Activated CD4-positive, alpha-beta memory T cell treated with anti-CD3 and anti-CD28 coated beads, Interleukin-2, amount 10 ng/mL, durations not matched to agents 7 days and 5 days (primary cell): ENCODE measurements around the gene CDK5RAP2. TPM values are rescaled to one million over a fixed set of nuclear protein-coding genes. Genes with fewer than 3 reads are reported as not detected.

ENCODE experiments used
- CTCF ChIA-PET: fragments of 350-600 bp; sonication (Branson Sonifier 250); formaldehyde crosslinking; loops from one replicate; lab custom pipeline; 2021; ENCODE audit warnings: antibody characterized with exemption, inconsistent platforms; lab: Charles Lee
- POLR2A ChIA-PET: fragments of 350-600 bp; sonication (Branson Sonifier 250); formaldehyde crosslinking; loops from one replicate; lab custom pipeline; 2021; ENCODE audit warnings: antibody characterized with exemption; lab: Charles Lee
- DNase-seq: peaks from one replicate; pipeline ENCODE4 v3.0.0-alpha.2; 2020
- H3K27ac Mint-ChIP-seq: one replicate; pipeline ENCODE4 v1.8.0; 2021; ENCODE audit warnings: mild to moderate bottlenecking, mixed read lengths
- H3K27me3 Mint-ChIP-seq: one replicate; pipeline ENCODE4 v1.8.0; 2021; ENCODE audit warnings: mixed read lengths
- H3K36me3 Mint-ChIP-seq: one replicate; pipeline ENCODE4 v1.8.0; 2021; ENCODE audit warnings: low read depth, mixed read lengths
- H3K4me1 Mint-ChIP-seq: one replicate; pipeline ENCODE4 v1.8.0; 2021; ENCODE audit warnings: mixed read lengths
- H3K4me3 Mint-ChIP-seq: one replicate; pipeline ENCODE4 v1.8.0; 2021; ENCODE audit warnings: mild to moderate bottlenecking, mixed read lengths
- H3K9me3 Mint-ChIP-seq: one replicate; pipeline ENCODE4 v1.8.0; 2021; ENCODE audit warnings: mixed read lengths
- total RNA-seq, 2 experiments: library from RNA; stranded (reverse); gene quantifications; one replicate each; pipeline ENCODE4 v1.2.3, GENCODE V29; 2021

The CDK5RAP2 gene
- total RNA-seq, 2 experiments from 2014 or later, result 84.2 to 98.9 TPM

DNA sequence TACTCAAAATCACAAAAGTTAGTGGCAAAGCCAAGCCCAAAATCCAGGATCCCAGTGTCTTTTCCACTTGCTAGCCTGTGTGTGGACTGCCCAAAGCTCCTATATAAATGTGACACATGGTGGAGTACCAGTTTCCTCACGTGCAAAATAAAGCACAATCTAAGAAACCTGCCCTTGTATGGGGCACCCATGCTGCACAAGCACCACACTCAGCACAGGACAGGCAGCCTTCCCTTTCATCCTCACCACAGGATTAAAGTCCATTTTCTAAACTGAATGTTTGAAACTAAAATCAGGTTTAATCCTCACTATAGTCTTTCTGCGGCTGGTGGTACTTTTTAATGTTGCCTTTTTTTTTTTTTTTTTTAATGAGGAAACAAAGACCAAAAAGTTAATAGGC lies 5.5 kb downstream of the CDK5RAP2 start:
- H3K27me3 Mint-ChIP-seq, result no peaks in the 10 kb centered on the region
- no peaks in the 10 kb centered on the region for H3K9me3 Mint-ChIP-seq
- H3K27ac Mint-ChIP-seq, result no peak overlapping the region
- POLR2A ChIA-PET, result no interaction called here
- H3K36me3 Mint-ChIP-seq, result peaks cover 46% of the 10 kb centered on the region
- CTCF ChIA-PET, result no interaction called here
- H3K4me3 Mint-ChIP-seq, result no peak overlapping the region
- H3K4me1 Mint-ChIP-seq, result peaks cover 45% of the 10 kb centered on the region
- DNase-seq, result no peak

DNA sequence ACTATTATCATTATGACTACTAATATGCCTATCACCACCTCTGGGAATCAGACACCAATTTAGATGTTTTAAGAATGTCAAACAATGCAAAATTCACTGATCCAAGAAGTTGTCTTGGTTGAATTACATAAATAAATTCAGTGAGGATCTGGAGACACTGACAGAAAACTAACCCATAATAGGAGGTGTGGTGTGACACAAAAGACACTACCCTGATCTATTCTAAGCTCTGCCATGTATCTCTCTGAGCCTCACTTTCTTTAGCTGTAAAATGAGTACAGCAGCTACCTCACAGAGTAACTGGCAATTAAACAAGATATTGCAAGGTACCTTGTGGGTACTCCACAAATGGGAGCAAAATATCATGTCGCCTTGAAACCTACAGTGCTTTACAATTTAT lies 7.5 kb downstream of the CDK5RAP2 start:
- CTCF ChIA-PET, result no interaction called here
- Mint-ChIP-seq H3K27me3 (no peaks in the 10 kb centered on the region), H3K4me3 (no peak overlapping the region), H3K9me3 (no peaks in the 10 kb centered on the region), H3K36me3 (peaks cover 54% of the 10 kb centered on the region), H3K27ac (no peak overlapping the region), H3K4me1 (peaks cover 28% of the 10 kb centered on the region)
- no peak for DNase-seq
- POLR2A ChIA-PET, result no interaction called here

DNA sequence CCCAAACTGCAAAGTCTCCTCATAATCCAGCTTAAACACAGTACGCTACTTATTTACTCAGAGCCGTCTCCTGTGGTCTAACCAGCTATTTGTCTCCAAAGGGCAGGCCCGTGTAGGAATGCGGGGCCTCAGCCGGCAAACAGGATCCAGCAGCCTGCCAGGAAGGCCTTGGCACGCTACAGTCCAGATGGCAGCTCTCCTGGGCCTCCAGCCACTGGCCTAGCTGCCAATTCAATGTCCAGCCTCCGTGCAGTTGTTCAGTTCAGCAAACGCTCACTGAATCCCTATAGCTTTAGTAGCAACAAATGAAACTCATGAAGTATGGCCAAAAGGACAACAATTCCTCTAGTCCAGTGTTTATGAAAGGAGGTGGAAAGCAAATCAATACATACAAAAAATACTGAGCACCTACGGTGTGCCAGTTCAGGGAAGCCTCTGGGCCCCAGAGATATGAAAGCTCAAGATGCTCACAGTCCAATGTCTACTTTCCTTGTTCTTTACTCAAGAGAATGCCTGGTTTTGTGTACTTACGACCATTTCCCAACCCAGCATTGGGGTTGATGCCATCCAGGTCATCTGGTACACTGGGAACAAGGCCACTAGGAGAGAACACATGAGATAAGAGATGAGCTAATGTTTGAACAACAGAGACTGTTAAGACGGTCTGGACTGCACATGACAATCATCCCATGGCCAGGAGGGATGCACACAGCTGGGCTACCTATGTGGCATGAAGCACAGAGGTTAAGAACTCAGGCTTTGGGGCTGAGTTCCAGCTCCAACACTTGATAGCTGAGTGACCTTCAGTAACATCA lies 8.3 kb downstream of the CDK5RAP2 start:
- H3K27ac Mint-ChIP-seq, result no peak overlapping the region
- no peaks in the 10 kb centered on the region for H3K27me3 Mint-ChIP-seq
- POLR2A ChIA-PET, result interaction anchor here (1.0 kb wide), 1 partner anchor 8 kb away, joined by 3 read pairs; the partner anchor contains the start of gene CDK5RAP2
- H3K4me1 Mint-ChIP-seq, result peaks cover 20% of the 10 kb centered on the region
- no peaks in the 10 kb centered on the region for H3K9me3 Mint-ChIP-seq
- CTCF ChIA-PET, result interaction anchor here (0.5 kb wide), 1 partner anchor 178 kb away, joined by 4 read pairs; no protein-coding TSS in a partner anchor
- no peak for DNase-seq
- no peak overlapping the region for H3K4me3 Mint-ChIP-seq
- peaks cover 54% of the 10 kb centered on the region for H3K36me3 Mint-ChIP-seq

DNA sequence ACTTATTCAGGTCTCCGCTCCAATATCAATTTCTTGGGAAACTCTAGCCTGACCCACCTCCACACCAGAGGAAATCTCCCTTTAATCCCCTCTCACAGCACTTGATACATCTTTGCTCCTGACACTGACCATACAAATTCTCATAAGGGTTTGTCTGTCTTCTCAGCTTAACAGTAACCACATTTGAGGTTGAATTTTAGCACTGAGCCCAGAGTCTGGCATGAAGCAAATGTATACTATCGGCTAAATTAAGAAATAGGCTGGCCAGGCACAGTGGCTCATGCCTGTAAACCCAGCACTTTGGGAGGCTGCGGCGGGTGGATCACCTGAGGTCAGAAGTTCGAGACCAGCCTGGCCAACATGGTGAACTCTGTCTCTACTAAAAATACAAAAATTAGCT lies 9.7 kb downstream of the CDK5RAP2 start:
- Mint-ChIP-seq H3K27ac (no peak overlapping the region), H3K9me3 (no peaks in the 10 kb centered on the region), H3K4me1 (peaks cover 10% of the 10 kb centered on the region), H3K27me3 (no peaks in the 10 kb centered on the region), H3K36me3 (peaks cover 58% of the 10 kb centered on the region), H3K4me3 (no peak overlapping the region)
- no peak for DNase-seq
- CTCF ChIA-PET, result no interaction called here
- POLR2A ChIA-PET, result no interaction called here

DNA sequence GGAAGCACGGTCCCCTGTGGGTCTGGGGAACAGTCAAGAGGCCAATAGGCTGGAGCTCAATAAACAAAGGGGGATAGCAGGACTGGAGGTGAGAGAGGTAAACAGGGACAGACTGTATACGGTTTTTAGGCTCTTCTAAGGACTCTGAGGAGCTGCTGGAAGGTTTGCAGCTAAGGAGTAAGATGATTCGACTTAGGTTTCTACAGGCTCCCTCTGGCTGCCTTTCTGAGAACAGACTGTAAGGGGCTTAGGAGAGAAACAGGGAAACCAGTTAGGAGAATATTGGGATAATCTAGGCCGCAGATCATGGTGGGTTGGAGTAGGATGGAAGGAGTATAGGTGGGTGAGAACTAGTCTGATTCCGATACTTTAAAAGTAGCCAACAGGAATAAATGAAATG lies 10.4 kb downstream of the CDK5RAP2 start:
- Mint-ChIP-seq H3K9me3 (no peaks in the 10 kb centered on the region), H3K4me3 (no peak overlapping the region), H3K27me3 (no peaks in the 10 kb centered on the region), H3K4me1 (peaks cover 9% of the 10 kb centered on the region), H3K36me3 (peaks cover 64% of the 10 kb centered on the region), H3K27ac (no peak overlapping the region)
- CTCF ChIA-PET, result no interaction called here
- POLR2A ChIA-PET, result no interaction called here
- no peak for DNase-seq

DNA sequence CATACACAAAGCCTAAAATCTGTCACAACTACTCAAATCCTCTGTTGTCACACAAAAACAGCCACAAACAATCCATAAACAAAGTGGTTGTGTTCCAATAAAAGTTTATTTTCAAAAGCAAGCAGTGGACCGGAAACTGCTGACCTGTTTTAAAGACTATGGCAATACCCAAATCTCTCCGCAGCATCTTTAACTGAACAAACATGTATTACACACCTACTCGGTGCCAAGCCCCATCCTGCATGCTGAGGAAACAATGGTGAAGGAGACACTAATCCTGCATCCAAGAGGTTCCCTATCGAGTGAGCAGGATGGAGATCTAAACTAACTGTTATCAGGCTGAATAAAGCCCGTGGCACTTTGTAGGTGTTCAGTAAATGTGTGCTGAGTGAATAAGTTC lies 11.2 kb downstream of the CDK5RAP2 start:
- POLR2A ChIA-PET, result no interaction called here
- H3K27ac Mint-ChIP-seq, result no peak overlapping the region
- H3K4me1 Mint-ChIP-seq, result peaks cover 2% of the 10 kb centered on the region
- CTCF ChIA-PET, result no interaction called here
- H3K27me3 Mint-ChIP-seq, result no peaks in the 10 kb centered on the region
- H3K9me3 Mint-ChIP-seq, result no peaks in the 10 kb centered on the region
- H3K4me3 Mint-ChIP-seq, result no peak overlapping the region
- H3K36me3 Mint-ChIP-seq, result peaks cover 68% of the 10 kb centered on the region
- no peak for DNase-seq

DNA sequence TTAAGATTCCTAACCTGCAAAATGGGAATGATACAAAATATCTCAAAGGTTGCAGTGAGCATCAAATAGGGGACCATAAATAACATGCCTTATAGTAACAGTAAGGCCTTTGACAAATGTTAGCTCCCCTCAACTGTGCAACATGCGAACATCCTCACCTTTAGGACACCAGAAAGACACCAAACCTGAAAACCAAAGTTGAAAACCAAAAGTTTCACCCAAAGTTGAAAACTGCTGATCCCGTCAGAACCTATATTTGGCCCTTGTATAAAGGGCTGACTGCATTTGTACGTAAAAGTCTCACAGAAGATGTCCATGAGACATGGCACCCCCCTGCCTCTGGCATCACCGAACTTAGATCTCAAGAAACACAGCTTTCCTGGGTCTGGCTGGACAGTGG lies 12.1 kb downstream of the CDK5RAP2 start:
- POLR2A ChIA-PET, result no interaction called here
- CTCF ChIA-PET, result no interaction called here

DNA sequence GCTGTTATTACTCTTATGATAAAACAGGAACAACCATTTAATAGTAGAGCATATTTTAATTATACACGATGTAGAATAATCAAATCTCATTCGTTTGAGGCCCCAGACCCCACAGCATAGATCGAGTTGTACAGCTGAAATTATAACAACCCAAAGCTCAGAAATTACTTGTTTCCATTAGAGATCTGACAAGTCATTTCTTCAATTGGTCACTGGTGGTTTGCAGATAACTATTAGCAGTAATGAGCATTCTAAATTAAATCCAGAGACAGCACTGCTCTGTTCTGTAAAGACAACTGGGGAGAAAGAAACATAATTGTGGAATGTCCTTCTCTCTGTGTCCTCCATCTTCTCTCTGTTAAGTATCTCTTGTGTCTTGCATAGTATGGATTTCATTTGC lies 12.9 kb downstream of the CDK5RAP2 start:
- ChIA-PET CTCF (no interaction called here), POLR2A (no interaction called here)
- H3K4me1 Mint-ChIP-seq, result peaks cover 6% of the 10 kb centered on the region
- H3K36me3 Mint-ChIP-seq, result peaks cover 79% of the 10 kb centered on the region
- H3K27me3 Mint-ChIP-seq, result no peaks in the 10 kb centered on the region
- no peak overlapping the region for H3K4me3 Mint-ChIP-seq
- no peak overlapping the region for H3K27ac Mint-ChIP-seq
- no peaks in the 10 kb centered on the region for H3K9me3 Mint-ChIP-seq
- DNase-seq, result no peak

More for the DNA sequence above, 12.1 kb downstream of the CDK5RAP2 start:
- Mint-ChIP-seq H3K27me3 (no peaks in the 10 kb centered on the region), H3K4me1 (peaks cover 6% of the 10 kb centered on the region), H3K9me3 (no peaks in the 10 kb centered on the region), H3K27ac (no peak overlapping the region), H3K36me3 (peaks cover 74% of the 10 kb centered on the region), H3K4me3 (no peak overlapping the region)
- DNase-seq, result no peak

DNA sequence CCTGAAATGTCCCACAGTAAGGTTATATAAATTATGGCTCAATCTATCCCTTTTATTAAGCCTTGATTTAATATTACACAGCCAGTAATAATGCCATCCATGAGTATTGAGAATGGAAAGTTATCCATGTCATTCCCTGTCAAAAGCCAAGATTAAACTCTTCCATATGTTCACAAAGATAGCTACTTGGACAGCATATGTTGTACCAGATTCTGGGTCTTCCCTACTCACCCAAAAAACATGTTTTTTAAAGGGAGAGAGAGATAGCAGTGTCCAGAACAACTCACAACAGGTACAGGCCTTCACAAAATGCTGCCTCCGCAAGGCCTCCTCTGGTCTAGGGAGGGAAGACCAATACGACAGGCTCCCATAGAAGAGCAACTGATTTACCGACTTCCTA lies 15.4 kb downstream of the CDK5RAP2 start:
- Mint-ChIP-seq H3K27ac (no peak overlapping the region), H3K9me3 (no peaks in the 10 kb centered on the region), H3K4me3 (no peak overlapping the region), H3K36me3 (peaks cover 79% of the 10 kb centered on the region), H3K4me1 (peaks cover 6% of the 10 kb centered on the region), H3K27me3 (no peaks in the 10 kb centered on the region)
- ChIA-PET CTCF (no interaction called here), POLR2A (no interaction called here)
- DNase-seq, result no peak

DNA sequence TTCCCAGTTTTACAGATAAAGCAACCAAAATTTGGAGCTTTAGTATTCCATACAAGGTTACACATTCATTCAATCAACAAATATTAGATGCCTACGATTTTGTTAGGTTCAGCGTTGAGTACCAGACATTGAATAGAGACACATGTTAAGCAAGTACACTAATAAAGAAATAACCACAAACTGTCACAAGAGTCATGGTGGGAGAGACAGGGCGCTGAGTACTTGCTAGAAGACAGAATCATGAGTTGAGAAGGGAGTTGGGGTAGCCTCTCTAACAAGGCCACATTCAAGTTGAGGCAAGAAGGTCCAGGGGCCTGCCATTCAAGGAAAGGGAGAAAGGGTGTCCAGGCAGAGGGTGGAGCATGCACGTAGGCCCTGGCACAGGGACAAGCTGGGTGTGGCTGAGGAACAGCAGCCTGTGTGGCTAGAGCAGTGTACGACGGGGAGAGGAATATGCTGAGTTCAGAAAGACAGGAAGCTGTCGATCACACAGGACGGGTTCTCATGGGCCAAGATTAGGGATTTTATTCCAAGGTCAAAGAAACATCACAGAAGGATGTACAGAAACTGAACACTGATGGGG lies 17.0 kb downstream of the CDK5RAP2 start:
- POLR2A ChIA-PET, result no interaction called here

DNA sequence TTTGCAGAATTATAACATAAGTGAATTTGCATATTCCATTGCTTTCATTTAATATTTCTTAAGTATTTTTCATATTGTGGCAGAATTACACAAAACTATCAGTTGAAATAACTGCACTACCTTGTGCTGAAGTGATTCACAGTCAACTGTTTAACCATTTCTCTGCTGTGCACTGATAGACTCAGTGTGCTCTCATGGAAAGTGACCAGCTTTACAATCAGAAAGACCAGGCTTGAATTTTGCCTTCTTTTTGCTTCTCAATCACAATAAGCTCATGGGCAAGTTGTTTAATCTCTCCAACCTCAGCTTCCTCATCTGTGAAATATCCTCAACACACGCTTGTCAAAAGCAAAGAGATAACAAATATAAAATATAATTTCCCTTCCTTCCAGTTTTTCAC lies 18.3 kb downstream of the CDK5RAP2 start:
- no peak overlapping the region for H3K4me3 Mint-ChIP-seq
- H3K27me3 Mint-ChIP-seq, result no peaks in the 10 kb centered on the region
- peaks cover 66% of the 10 kb centered on the region for H3K36me3 Mint-ChIP-seq
- POLR2A ChIA-PET, result no interaction called here
- H3K9me3 Mint-ChIP-seq, result no peaks in the 10 kb centered on the region
- no peak for DNase-seq
- H3K27ac Mint-ChIP-seq, result no peak overlapping the region
- CTCF ChIA-PET, result no interaction called here
- H3K4me1 Mint-ChIP-seq, result peaks cover 9% of the 10 kb centered on the region

More for the DNA sequence above, 17.0 kb downstream of the CDK5RAP2 start:
- Mint-ChIP-seq H3K36me3 (peaks cover 69% of the 10 kb centered on the region), H3K4me3 (no peak overlapping the region), H3K9me3 (no peaks in the 10 kb centered on the region), H3K4me1 (peaks cover 11% of the 10 kb centered on the region), H3K27me3 (no peaks in the 10 kb centered on the region), H3K27ac (no peak overlapping the region)
- CTCF ChIA-PET, result no interaction called here
- no peak for DNase-seq

DNA sequence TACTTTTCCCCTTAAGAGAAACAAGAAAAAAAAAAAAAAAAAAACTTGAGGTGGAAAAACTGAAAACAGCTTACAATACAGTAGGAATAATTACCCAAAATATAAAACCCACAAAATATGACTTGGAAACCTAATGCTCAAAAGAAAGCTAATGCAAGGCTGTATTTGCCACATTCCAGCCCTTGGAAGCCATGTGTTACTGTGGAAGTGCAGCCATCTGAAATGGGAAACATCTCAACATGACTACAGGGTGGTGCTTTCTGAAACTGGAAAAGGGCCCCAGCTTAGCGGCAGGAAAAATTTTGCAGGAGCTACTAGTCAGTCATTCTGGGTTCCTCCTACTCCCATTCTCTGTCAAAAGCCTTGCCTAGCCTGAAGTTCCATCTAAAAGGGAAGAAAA lies 20.4 kb downstream of the CDK5RAP2 start:
- no peak overlapping the region for H3K4me3 Mint-ChIP-seq

DNA sequence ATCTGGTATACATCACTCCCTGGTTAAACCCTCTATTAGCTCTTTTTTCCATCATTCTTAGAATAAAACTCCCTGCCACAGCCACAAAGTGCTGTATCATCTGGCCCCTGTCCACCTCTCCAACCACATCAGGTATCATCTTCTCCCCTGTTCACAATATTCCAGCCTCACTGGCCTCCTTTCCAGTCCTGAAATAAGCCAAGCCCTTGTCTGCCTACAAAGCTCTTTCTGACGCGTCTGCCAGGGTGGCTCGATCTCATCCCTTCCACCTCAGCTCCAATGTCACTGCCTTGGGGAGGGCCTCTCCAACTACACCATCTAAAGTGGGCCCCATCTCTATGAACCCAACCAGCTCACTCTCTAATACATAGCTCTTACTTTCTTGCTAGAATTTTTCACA lies 21.5 kb downstream of the CDK5RAP2 start:
- Mint-ChIP-seq H3K4me3 (no peak overlapping the region), H3K36me3 (peaks cover 56% of the 10 kb centered on the region), H3K9me3 (no peaks in the 10 kb centered on the region), H3K27ac (no peak overlapping the region), H3K4me1 (peaks cover 6% of the 10 kb centered on the region), H3K27me3 (no peaks in the 10 kb centered on the region)
- ChIA-PET CTCF (interaction anchor here (0.6 to 1.8 kb wide), 3 partner anchors 13 to 709 kb away, joined by 3 to 7 read pairs (median 4); no protein-coding TSS in a partner anchor), POLR2A (no interaction called here)
- no peak for DNase-seq

More for the DNA sequence above, 20.4 kb downstream of the CDK5RAP2 start:
- no peak overlapping the region for H3K27ac Mint-ChIP-seq
- H3K9me3 Mint-ChIP-seq, result no peaks in the 10 kb centered on the region
- DNase-seq, result no peak
- ChIA-PET CTCF (interaction anchor here (0.6 to 1.8 kb wide), 3 partner anchors 14 to 82 kb away, joined by 3 to 7 read pairs (median 4); no protein-coding TSS in a partner anchor), POLR2A (no interaction called here)
- peaks cover 60% of the 10 kb centered on the region for H3K36me3 Mint-ChIP-seq
- no peaks in the 10 kb centered on the region for H3K27me3 Mint-ChIP-seq
- H3K4me1 Mint-ChIP-seq, result peaks cover 9% of the 10 kb centered on the region
